Stromal cell of bone marrow (primary cell): ENCODE measurements around the gene RARRES1.

Source experiments
- DNase-seq: peaks from one replicate; pipeline ENCODE4 v3.0.0-alpha.2; 2012; ENCODE audit warnings: low read depth

Gene RARRES1

DNA sequence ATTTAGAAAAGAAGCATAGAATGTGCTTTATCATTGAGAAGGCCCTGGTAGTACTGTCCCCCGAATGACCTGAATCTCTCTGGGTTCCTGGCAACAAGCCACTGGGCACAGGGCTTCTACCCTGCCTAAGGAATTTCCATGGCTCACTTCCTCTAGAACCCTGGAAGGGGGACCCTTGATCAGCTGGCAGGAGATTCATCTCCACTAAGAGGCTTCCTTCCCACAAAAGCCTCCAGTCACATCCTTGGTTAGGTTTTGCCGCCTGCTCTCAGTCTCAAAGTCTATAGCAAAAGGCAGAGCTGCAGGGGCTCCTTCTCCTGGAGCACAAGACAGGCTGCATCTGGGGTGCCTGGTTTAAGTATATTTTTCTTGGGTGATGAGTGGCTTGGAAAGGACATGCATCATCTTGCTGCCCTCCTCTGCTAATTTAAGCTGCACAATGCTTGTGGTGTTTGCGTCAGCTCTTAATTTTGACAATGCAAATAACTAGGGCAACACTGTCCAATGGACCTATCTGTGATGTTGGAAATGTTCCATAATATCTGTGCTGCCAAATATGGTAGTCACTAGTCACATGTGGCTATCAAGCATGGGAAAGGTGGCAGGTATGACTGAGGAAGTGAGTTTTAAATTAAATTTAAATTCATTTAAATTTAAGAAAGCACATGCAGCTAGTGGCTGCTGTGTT, 33.4 kb upstream of the RARRES1 start:
- no peak for DNase-seq

DNA sequence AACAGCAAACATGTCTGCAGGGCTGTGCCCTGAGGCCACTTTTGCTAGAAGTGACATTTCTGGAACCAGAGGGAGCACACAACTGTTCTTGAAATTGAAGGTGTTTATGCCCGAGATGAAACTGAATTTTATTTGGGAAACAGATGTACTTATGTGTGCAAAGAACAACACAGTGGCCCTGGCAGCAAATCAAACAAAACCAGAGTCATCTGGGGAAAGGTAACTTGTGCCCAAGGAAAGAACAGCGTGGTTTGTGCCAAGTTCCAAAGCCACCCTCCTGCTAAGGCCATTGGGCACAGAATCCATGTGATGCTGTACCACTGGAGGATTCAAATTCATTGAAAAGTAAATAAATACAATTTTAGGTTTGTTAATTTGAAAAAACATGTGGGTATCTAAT, 31.2 kb upstream of the RARRES1 start:
- DNase-seq: no peak

DNA sequence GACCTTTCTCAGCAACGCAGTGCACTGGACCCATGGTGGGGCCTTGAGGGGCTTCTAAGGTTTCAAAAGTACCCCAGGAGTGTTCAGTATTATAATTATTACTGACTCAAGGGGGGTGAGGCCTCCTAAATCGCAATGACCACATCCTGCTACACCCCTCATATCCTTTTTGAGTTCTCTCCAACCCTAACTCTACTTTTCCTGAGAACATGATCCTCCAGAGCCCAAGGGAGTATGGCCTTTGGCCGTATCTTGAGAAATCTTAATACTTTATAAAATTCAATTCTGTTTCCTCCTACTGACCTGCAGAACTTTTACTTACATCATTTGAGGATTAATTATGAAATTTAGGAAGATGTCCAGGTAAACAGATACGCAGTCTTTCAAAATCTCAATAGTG, 30.4 kb upstream of the RARRES1 start:
- peak; percentile 35 for DNase-seq

DNA sequence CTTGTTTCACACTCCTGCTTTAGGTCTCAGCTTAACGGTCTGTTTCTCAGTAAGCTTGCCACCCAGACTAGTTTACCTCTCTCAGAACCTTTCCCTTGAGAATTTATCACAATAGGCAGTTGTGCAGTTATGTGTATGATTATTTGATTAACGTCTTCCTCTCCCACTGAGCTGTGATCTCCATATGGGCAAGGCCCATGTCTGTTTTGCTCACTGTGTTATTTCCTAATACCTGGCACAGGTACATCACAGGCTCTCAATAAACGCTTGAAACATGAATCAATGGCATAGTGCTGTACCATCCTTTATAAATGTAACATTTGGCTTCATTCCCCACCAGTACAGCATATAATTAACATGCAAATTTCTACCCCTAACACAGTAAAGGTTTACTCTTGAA, 29.1 kb upstream of the RARRES1 start:
- no peak for DNase-seq

DNA sequence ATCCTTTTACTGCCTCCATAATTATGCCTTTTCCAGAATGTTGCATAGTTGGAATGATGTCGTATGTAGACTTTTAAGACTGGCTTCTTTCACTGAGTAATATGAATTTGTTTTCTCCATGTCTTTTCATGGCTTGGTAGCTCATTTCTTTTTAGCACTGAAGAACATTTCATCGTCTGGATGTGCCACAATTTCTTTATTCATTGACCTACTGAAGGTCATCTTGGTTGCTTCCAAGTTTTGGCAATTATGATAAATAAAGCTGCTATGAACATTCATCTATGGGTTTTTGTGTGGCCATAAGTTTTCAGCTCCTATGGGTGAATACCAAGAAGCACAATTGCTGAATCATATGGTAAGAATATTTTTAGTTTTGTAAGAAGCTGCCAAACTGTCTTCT, 23.2 kb upstream of the RARRES1 start:
- DNase-seq: no peak

DNA sequence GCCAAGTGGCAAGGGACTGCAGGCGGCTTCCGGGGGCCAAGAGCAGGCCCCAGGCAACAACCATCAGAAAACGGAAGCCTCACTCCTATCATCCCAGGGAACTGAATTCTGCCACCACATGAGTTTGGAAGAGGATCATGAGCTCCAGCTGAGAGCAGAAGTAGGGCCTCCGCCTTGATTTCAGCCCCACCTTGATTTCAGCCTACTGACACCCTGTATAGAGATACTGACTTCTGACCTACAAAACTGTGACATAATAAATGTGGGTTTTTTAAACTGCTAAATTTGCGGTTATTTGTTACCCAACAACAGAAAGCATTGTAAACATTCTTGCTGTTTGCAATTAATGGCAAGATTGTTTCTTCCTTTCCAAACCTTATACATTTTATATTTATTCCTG, 21.6 kb upstream of the RARRES1 start:
- DNase-seq: no peak

DNA sequence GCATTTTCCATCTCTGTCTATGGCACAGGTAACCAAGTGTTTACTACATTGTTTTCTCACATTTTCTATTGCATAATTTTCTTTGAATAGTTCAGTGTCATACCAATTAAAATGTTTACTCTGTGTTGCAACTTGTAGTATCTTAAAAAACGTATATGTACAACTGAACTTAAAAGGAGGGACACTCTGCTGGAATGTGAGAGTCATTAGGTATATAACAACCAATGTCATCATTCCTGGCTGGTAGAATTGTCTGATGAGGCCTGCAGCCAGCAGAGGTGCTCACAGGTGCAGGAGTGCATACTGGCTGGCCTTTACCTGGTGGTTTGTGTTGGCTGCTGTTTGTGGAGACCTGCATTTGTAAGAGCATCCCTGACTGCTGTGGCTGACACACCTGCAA, 19.1 kb upstream of the RARRES1 start:
- DNase-seq: no peak

DNA sequence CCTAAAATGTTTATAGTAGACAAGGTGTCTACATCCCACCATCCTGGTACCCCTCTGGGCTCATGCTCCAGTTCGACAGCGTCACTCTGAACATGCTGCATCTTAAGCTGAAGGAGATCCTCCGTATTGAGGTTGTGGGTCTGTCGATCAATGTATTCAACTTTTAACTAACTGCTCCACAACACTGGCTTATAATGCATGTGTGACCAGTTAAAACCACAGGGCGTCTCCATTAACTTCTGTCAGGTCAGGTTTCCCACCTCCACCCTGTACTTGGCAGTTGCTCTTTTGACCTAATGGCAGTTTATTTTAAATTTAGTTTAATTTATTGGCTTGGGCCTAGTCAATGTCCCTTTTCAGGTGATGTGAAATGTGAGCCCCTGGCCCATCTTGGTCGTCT, 17.8 kb upstream of the RARRES1 start:
- no peak for DNase-seq

DNA sequence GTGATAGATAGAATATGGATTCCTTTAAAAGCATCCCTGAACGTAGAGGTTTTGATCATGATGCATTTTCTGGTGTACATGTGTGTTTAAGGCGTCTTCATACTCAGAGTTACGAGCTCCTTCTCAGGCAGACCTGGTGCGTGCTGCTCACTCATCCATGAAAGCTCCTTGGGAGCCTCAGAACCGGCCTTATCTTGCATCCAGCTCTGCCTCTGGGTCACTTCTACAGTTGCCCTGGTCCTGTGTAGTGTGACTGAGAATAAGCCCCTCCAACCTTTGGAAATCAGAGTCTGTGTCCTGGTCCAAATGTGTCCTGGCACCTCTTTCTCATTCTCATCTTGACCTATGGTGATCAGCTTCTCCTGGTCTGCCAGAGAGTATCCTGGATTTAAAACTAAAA, 17.3 kb upstream of the RARRES1 start:
- DNase-seq: no peak

DNA sequence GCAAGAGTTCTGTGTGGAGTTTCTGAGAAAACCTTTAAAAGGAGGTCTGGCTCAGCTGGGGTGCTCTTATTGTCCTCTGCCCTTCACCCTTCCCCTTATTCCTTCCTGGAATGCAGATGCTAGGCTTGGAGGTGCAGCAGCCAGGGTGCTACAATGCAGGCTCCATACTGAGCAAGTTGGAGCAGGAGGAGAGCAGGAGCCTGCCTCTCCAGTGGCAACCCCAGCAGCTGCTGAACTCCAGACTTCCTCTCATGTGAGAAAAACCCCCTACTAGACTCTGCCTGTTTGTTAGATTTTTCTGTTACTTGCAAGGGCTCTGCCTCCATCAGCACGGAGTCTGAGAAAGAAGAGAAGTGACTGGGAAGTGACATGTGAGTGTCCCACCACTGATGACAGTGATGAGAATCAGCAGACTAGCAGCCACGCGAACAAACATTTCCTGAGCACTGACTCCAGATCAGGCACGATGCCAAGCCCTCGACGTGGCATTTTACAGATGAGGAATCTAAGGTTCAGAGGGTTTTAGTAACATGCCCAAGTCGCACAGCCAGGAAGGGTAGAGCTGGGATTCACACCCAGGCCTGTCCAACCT, 16.1 kb upstream of the RARRES1 start:
- no peak for DNase-seq

DNA sequence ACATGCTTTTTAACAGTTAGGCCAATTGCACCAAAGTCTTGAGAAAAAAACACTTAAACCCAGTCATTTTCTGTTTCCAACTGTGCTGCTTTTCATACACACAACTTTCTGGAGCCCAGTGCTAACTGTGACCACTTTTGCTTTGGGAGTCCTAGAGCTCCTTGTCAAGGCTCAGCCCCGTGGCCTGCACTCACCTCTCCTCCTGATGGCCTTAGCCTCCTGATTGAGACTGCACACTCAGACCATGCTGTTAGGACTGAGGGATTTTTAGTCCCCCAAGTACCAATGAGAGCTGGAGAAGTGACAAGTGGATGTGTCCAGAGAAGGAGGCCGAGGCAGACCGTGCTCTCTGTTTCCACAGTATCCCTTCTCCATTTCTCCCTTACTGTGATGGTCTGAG, 15.2 kb upstream of the RARRES1 start:
- DNase-seq: no peak

DNA sequence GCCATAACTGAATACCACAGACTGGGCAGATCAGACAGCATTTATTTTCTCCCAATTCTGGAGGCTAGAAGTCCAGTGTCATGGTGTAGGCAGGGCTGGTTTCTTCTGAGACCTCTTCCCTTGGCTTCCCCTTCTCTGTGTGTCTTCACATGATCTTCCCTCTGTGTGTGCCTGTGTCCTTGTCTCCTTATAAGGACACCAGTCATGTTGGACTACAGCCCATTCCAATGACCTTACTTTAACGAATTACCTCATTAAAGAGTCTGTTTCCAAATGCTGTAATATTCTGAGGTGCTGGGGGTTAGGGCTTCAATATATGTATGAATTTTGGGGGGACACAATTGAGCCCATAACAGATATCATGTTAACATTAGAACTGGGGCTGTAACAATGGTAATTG, 13.3 kb upstream of the RARRES1 start:
- no peak for DNase-seq

DNA sequence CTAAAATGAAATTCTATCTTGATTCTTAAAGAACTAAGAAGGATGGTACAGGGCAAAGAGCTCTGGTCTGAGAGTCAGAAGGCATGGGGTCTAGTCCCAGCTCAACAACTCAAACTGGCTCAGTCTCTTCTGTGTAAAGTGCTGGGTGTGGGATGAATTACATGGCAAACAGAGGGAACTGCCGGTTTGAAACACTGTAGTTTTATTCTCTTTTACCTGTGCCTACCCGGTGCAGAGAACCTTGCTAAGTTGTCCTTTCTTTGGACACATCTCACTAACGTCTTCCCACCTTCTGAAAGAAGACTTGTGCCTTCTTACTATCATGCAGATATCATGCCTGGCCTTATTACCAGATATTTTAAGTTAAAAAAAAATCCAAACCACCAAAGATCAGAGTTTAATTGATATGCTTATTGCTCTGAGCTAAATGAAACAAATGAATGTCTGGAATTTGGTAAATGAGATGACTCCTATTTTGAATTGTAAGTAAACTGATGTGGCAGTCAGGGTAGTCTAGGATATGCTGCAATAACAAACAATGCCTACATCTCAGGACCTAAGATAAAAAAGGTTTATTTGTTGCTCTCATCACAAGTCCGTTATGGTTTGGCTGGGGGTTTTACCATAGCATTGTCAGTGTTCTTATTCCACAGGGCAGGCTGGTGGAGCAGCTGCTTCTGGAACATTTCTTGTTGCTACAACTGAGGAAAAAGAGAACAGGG, 12.5 kb upstream of the RARRES1 start:
- no peak for DNase-seq

DNA sequence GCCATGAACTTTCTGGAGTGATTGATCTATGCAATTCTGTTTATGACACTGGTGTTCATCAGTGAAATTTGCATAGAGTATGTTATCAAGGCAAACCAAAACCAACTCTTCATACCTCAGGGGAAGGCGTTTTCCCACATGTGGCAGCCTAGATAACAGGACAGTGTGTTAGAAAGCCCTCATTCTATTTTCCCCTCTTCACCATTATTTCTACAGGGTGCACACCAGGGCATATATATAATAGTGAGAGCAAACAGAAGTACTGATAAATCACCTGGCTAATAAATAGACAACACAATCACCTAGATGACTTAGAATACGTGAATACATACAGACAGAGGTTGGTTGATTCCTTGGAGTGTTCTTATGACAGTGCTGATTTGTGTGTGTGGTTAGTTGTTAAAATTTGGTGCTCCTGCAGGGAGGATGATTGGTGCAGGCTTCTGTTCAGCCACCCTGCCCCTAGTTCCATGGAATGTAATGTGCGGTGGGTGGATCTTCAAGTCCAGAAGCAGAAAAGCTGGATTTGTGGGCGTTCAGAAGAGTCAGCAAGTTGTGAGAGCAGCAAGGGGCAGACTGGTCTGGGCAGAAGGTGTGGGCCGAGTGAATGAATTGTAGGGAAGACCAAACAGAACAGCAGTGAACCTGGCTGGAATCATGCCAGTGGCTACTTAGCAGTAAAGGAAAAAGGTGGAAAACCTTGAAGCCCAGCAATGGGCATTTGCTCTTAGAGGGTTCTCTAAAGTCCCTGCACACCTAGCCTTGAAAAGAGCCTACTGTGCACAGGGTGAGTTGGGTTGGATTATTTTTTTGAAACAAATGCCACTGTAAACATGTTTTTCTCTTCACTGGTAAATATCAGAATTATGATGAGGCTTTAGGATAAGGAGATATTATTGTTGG, 11.7 kb upstream of the RARRES1 start:
- DNase-seq: no peak

DNA sequence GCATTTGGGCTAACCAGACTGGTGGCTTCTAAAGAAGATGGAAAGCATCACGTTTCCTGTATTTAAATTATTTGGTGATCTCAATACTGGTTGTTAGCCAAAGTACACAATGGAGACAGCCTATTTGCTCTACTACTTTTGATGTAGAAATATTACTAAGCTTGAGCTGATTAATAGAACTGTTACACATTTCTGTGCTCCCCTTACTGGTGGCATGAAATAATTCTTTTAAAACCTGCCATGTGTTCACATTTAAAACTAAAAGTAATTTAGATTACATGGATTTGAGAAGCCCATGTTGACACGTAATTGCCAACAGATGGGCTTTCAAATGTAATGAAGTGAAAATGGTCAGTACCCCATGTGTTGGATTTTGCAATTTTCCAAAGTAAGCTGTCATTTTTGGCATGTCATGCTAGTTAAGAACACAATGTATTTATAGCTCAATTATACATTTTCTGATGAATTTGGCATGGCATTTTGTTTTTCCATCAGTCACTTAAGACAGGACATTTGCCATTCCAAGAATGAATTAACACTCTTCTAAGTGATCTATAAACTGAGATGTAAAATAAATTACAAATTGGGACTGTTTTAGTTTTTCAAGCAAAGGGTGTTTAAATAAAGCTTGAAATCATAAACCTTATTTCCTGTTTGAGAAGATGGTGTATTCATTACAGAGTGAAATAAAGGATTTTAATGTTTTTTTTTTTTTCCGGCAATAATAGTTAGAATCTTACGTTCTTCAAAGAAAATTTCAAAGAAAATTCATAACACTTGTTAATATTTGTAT, 10.8 kb upstream of the RARRES1 start:
- no peak for DNase-seq

DNA sequence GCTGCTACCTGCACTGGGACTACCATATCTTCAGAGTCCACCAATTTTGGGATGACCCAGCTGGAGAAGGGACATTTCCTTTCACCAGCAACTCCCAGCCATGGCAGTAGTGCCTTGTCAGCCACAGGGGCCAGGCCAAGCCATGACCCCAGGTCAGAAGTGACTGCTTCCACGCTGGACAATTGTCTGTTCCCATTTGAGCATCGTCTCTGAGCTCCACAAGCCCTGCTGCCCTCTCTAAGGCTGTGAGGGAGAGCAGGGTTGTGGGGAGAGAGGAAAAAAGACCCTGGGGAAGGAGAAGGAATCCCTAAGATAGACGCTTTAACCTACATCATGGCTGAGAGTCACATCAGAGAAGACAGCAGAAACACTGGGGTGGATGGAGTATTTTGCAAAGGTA, 7.4 kb upstream of the RARRES1 start:
- DNase-seq: no peak

DNA sequence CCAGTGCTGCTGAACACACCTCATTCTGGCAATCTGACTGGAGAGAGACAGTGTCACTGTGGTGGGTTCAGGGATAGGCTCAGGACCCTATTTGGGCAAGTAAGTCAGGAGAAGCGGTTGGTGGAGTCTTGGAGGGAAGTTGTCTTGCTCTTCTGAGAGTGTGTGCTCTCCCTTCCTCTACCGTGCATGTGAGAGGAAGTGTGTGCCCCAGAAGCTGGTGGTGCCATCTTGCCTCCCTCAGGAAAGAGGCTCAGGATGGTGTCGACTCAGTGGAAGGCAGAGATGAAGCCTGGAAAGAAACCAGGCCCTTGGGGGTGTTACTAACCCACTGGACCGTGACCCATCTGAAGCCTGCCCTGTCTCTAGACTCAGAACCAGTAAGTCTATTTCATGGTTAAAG, 6.8 kb upstream of the RARRES1 start:
- no peak for DNase-seq

DNA sequence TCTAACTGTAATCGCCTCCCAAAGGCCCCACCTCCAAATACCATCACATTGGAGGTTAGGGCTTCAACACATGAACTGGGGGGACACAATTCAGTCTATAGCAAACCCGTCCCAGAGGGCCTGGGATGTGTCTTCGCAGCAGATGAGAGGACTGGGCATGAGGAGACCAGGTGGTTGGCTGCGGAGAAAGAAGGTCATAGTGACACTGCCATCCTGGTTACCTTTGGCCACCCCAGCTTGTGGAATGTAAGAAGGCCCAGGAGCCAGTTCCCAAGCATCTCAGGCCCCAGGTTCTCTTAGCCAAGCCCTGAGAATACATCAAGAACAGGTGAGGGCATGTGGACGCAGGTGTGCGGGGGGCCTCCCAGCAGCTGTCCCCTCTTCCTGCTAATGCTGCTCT, 6.4 kb upstream of the RARRES1 start:
- DNase-seq: no peak

DNA sequence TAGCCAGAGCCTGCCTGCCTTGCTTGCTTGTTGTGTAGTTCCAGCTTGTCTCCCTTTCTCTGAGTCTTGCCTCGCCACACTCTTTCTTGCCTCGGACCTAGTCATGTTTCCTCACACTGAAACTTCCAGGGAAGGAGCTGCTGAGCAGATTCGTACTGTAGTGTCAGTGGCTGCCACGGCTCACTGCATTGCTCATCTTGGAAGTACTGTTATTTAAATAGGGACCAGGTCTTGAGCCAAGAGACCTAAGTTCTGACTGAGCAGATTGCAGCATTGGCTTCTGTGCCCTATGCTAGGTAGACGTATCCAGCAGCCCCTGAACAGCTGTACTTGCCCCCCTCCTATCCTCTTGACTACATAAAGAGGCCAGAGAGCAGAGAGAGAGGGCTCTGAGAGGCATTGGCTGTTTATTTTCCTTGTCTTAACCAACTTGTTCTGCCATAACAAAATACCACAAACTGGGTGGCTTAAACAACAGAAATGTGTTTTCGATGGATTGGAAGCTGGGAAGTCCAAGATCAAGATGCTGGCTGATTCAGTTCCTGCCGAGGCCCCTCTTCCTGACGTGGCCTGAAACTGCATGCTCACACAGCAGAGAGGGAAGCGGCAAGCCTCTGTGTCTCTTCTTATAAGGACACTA, 5.8 kb upstream of the RARRES1 start:
- no peak for DNase-seq

DNA sequence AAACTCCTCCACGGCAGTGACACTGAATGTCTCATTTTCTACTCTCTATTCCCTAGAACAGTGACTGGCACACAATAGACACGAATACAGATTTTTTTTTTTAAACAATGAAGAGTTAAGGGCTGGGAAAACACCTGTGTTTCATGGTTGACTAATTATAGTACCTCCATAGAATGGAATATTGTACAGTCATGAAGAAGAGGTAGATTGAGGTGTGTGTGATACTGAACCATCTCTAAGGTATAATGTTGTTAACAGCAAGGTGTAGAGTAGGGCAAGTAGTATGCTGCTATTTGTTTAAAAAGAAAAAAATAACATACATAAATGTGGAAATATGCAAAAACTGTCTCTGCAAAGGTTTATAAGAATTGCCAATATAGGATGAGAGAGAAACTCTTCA, 5.2 kb upstream of the RARRES1 start:
- DNase-seq: no peak

DNA sequence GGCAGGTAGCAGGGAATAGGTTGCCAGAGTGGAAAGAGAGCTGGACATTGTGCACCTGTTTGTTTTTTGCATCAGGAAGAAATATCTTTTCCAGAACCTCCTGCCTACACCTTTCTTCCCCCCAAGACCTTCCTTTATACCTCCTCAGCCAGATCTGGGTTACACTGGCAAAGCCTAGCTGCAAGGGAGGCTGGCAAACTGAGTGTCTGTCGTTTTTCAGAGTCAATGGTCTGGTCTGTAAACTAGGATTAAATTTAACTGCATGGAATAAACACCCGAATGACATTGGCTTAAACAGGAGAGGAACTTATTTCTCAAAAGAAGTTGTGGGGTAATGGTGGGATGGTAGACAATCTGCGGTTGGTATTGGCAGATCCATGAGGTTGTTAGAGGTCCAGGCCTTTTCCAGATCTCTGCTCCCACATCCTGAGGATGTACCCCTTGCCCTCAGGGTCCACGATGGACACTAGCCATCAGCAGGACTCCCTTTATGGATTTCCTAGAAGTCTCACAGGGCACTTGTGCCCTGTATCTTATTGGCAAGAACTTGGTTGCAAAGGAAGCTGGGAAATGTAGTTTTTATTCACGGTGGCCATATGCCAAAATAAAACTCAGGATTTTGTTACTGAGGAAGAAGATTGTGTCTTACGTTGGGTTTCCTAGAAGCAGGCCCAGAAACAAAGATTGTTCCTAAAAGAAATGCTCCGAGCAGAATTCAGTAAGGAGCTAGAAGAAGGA, 3.2 kb upstream of the RARRES1 start:
- DNase-seq: no peak
